IPS-18c (cell line): ENCODE results near the gene BASP1.
"Not testable (repeated sequence)": the region's sequence is repeated elsewhere in the genome, so short reads cannot be mapped to it uniquely, and the experiment has no call there.

Experiments
- H3K4me3 ChIP-seq: 2 replicates; pipeline ENCODE4 v1.7.0; 2013; ENCODE audit warnings: low read depth, mild to moderate bottlenecking, low read length, moderate library complexity; ENCODE audit not compliant: insufficient read depth
- H3K9me3 ChIP-seq: one replicate; pipeline ENCODE4 v1.6.1; 2013; ENCODE audit warnings: mild to moderate bottlenecking, low read length, moderate library complexity; ENCODE audit not compliant: control insufficient read depth, insufficient read depth

BASP1 gene

DNA sequence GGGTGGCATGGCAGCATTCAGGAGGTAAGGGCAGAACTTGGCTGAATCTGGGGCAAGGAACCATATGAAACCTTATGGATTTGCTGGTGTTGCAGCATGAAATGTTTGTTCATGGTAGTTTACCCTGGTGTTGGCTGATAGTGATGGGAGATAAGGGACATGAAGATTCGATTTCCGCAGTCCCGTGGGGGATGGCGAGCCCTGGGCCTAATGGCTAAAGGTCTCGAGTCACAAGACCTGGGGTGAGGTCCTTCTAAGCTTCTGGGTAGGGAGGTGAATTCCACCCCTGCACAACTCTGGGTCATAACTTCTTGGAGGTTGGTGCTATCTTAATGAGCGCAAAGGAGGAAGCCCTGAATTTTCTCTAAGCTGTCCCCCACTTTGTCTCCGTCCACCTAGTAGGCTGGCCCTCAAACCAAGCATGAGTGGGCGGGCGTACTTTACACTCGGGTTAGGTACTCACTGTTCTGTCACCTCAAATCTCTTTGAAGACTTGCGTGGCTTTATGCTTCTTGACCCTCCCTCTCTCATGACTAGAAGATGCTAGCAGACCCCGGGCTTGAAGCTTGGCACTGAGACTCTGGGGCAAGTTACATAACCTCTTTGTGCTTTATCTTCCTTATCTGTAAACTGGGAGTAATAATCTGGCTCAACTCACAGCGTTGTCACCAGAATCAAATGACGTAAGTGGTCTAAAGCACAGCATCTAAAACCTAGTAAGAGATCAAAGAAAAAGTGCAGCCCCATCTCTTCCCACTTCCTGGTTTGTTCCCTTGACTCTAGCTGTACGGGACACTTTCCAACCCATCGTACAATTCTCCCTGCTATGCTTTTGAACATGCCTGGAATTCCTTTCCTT, 72.5 kb downstream of the BASP1 start:
- Histone ChIP-seq H3K4me3 (no peak overlapping the region), H3K9me3 (peaks cover 2% of the 10 kb centered on the region)

DNA sequence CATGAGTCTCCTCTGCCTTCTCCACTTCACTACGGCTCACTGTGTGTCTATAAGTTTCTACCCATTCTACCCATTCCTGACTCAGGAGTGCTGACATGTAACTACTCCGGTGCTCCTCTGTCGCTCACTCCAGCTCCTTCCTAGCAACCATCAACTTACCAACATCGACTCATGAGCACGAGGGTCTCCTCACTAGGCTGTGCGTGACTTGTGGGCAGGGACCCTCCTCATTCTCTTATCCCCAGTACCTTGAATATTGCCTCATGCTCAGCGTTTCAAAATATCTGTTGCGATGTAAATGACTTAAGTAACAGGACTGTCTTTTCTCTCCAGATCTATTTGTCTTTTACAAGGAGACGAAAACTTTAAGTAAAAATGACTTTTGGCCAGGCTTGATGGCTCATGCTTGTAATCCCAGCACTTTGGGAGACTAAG, 73.1 kb downstream of the BASP1 start:
- Histone ChIP-seq H3K4me3 (no peak overlapping the region), H3K9me3 (peaks cover 2% of the 10 kb centered on the region)

- H3K4me3 ChIP-seq = no peak overlapping the region
- peaks cover 2% of the 10 kb centered on the region for H3K9me3 ChIP-seq
Measured at GRCh38 chr5:17292434-17293015, 75.1 kb downstream of the BASP1 start.

DNA sequence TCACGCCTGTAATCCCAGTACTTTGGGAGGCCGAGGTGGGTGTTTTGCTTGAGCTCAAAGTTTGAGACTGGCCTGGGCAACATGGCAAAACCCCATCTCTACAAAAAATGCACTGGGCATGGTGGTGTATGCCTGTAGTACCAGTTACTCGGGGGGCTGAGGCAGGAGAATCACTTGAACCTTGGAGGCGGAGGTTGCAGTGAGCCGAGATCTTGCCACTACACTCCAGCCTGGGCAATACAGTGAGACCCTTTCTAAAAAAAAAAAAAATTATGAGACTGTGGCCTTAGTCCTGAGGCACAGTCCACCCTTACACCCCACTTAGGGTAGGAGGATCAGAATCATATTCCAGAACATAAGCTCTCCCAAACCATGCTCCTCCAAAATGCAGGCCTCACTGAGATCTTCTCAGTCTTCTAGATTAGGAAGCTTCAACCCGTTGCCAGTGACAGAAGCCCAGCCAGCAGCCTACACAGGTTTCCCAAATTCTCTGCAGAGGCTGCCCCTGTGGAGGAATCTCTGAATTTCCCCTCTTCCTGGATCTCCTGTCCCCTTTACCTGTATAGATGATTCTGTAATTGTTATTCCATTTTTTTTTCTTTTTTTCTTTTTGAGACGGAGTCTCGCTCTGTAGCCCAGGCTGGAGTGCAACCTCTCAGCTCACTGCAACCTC, 77.3 kb downstream of the BASP1 start:
- H3K4me3 ChIP-seq = no peak overlapping the region
- H3K9me3 ChIP-seq = no peaks in the 10 kb centered on the region

DNA sequence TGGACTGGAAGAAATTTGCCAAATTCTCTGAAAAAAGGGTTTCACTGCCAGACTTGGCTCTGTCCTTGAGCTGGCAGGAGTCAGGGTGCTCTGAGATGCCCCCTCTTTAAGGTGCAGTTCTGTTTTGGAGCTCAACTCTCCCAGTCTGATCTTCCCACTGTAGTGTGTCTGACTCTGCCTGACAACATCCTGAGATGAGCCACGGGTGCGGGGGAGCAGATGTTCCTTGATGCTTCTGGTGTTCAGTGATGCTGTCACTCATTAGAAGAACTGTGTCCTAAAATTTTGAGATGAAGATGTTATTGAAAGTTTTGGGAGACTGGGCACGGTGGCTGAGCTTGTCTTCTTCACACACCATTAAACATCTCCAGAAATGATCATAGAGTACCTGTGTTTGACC, 78.2 kb downstream of the BASP1 start:
- no peaks in the 10 kb centered on the region for H3K9me3 ChIP-seq
- no peak overlapping the region for H3K4me3 ChIP-seq

DNA sequence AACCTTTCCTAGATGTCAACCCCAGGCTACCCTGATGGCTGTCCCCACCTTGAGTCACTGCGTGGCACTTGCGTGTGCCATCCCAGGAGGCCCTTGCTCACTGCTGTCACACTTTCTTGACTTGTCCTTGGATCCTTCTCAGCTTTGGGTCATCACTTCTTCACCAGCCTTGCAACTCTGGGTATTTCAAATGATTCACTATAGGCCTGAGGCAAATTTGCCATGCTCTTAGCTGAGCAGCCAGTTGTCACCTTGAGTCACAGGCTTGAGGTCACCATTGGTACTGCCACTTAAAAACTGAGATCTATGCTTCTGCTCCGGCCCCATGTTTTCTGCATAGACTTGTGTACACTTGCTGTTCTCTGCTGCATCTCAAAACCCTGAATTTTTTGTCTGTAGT, 84.7 kb downstream of the BASP1 start:
- Histone ChIP-seq H3K4me3 (no peak overlapping the region), H3K9me3 (no peaks in the 10 kb centered on the region)

DNA sequence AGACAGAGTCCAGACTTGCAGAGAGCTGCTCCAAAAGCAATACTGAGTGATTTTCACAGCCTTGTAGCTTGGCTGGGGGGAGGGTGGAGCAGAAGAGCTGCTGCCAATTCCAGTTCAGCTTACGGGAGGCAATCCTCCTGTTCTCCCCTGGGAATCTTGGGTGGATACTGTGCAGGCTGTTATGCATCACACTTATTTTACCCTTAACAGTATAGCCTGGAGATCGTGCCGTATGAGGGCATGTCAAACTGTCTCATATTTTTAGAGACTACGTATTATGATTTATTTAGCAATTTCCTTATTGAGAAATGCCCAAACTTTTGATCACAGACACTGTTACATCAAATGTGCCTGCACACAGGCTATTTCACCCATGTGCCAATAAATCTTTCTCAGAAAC, 85.2 kb downstream of the BASP1 start:
- H3K4me3 ChIP-seq = no peak overlapping the region

GRCh38 chr5:17304282-17304681, 86.9 kb downstream of the BASP1 start:
- Histone ChIP-seq H3K4me3 (no peak overlapping the region), H3K9me3 (no peaks in the 10 kb centered on the region)

More for the DNA sequence above, 85.2 kb downstream of the BASP1 start:
- no peaks in the 10 kb centered on the region for H3K9me3 ChIP-seq

- no peaks in the 10 kb centered on the region for H3K9me3 ChIP-seq
- H3K4me3 ChIP-seq = no peak overlapping the region
Measured at GRCh38 chr5:17305017-17305416, 87.6 kb downstream of the BASP1 start.

- Histone ChIP-seq H3K4me3 (no peak overlapping the region), H3K9me3 (no peaks in the 10 kb centered on the region)
Measured at GRCh38 chr5:17305964-17306725, 88.7 kb downstream of the BASP1 start.

GRCh38 chr5:17306726-17307091, 89.3 kb downstream of the BASP1 start:
- no peak overlapping the region for H3K4me3 ChIP-seq

GRCh38 chr5:17307440-17307839, 90.0 kb downstream of the BASP1 start:
- H3K4me3 ChIP-seq, H3K9me3 ChIP-seq: not testable (repeated sequence)

More at GRCh38 chr5:17306726-17307091, 89.3 kb downstream of the BASP1 start:
- no peaks in the 10 kb centered on the region for H3K9me3 ChIP-seq

DNA sequence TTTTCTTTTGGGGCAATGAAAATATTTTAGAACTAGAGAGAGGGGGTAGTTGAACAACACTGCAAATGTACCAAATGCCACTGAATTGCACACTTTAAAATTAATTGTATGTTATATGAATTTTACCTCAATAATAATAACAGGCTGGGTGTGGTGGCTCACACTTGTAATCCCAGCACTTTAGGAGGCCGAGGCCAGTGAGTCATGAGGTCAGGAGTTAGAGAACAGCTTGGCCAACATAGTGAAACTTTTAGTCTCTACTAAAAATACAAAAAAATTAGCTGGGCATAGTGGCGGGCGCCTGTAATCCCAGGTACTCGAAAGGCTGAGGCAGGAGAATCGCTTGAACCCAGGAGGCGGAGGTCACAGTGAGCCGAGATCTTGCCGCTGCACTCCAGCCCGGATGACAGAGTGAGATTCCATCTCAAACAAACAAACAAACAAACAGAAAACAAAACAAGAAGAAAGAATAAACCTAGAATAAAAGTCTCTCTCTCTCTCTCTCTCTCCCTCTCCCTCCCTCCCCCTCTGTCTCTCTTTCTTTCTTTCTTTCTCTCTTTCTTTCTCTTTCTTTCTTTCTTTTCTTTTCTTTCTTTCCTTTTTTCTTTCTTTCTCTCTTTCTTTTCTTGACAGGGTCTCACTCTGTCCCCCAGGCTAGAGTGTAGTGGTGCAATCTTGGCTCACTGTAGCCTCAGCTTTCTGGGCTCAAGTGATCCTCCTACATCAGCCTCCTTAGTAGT, 91.1 kb downstream of the BASP1 start:
- Histone ChIP-seq H3K9me3 (no peaks in the 10 kb centered on the region), H3K4me3 (no peak overlapping the region)

DNA sequence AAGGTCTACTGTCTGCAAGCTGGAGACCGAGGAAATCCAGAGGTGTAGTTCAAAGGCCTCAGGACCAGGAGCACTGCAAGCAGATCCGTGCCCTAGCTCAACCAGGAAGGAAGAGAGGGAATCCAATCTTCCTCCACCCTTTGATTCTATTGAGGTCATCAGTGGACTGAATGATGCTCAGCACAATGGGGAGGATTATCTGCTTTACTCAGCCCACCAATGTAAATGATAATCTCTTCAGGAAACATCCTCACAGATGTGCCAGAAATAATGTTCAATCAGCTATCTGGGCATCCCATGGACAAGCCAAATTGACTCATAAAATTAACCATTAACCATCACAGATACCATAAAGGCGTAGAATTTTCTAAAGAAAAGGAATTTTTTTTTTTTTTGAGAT, 92.0 kb downstream of the BASP1 start:
- H3K9me3 ChIP-seq = no peaks in the 10 kb centered on the region
- no peak overlapping the region for H3K4me3 ChIP-seq

DNA sequence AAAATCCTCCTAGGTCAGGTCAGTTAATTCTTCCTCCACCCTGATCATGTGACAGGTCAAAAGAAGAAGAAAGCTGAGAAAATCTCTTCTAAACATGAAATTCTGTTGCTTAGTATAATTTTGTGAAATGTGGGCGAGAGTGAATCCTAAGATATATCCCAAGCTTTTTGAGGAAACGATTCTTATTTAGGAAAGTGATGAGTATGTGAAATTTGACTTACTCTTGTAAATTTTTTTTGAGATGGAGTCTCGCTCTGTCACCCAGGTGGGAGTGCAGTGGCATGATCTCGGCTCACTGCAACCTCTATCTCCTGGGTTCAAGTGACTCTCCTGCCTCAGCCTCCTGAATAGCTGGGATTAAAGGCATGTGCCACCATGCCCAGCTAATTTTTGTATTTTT, 93.1 kb downstream of the BASP1 start:
- not testable (repeated sequence) for H3K4me3 ChIP-seq, H3K9me3 ChIP-seq

GRCh38 chr5:17311811-17312210, 94.4 kb downstream of the BASP1 start:
- not testable (repeated sequence) for H3K9me3 ChIP-seq, H3K4me3 ChIP-seq

DNA sequence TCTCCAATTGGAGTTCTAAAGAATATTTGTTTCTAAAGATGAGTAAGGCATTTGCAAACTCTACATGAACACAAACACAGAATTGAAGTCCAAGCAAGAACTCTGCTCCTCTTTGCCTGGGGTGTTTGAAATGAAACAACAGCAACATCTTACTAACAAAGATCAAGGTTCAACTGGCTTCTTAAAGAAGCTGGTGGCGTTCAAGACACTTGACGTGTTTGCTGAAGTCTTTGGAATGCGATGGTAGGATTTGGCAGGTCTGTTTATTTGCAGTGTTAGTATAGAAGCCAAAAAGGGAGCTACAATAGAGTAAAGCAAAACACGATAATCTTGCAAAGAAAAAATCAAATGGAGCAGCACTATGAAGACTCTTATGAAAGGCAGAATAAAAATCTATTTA, 94.9 kb downstream of the BASP1 start:
- no peak overlapping the region for H3K4me3 ChIP-seq

More for the DNA sequence above, 94.9 kb downstream of the BASP1 start:
- no peaks in the 10 kb centered on the region for H3K9me3 ChIP-seq
